Natural killer cell (primary cell): ENCODE data around the gene EDIL3. TPM values are rescaled to one million over a fixed set of nuclear protein-coding genes. Genes with fewer than 3 reads are reported as not detected.

Source experiments
- ATAC-seq, 3 donors: fragments of 150-1000 bp in 2 of 3; fragments of 200-7000 bp in 1 of 3; cut with Tn5 transposase; 1 replicate in 1 of 3; 2 replicates in 2 of 3; pipeline ENCODE4 v1.10.0; 2021; ENCODE audit warnings: mild to moderate bottlenecking in 2 of 3, moderate library complexity in 2 of 3
- DNase-seq, 2 donors: peaks; one replicate each; pipeline versions ENCODE4 v3.0.0 to v3.0.0-alpha.2; 2013 to 2021; ENCODE audit warnings: mixed read lengths in 1 of 2
- H3K27ac ChIP-seq: one replicate; pipeline ENCODE4 v1.5.1; 2013; ENCODE audit warnings: mild to moderate bottlenecking, low read length
- H3K27me3 ChIP-seq: one replicate; pipeline ENCODE4 v1.6.1; 2013; ENCODE audit warnings: low read length; ENCODE audit not compliant: control insufficient read depth, insufficient read depth
- H3K36me3 ChIP-seq: one replicate; pipeline ENCODE4 v1.6.1; 2013; ENCODE audit warnings: low read length; ENCODE audit not compliant: control insufficient read depth, insufficient read depth
- H3K4me1 ChIP-seq: one replicate; pipeline ENCODE4 v1.6.1; 2013; ENCODE audit warnings: low read length; ENCODE audit not compliant: control insufficient read depth, insufficient read depth
- H3K4me3 ChIP-seq: one replicate; pipeline ENCODE4 v1.5.1; 2013; ENCODE audit warnings: low read length
- H3K9me3 ChIP-seq: one replicate; pipeline ENCODE4 v1.6.1; 2013; ENCODE audit warnings: low read length; ENCODE audit not compliant: control insufficient read depth, insufficient read depth
- H3K27ac Mint-ChIP-seq, 2 donors: one replicate each; pipeline ENCODE4 v1.8.0; 2022; ENCODE audit warnings: mild to moderate bottlenecking in 2 of 2, mixed read lengths in 2 of 2, moderate library complexity in 1 of 2
- H3K27me3 Mint-ChIP-seq, 2 donors: one replicate each; pipeline ENCODE4 v1.8.0; 2022; ENCODE audit warnings: low read depth in 2 of 2, mixed read lengths in 2 of 2
- H3K36me3 Mint-ChIP-seq: one replicate; pipeline ENCODE4 v1.8.0; 2022; ENCODE audit warnings: mixed read lengths
- H3K4me1 Mint-ChIP-seq, 2 donors: one replicate each; pipeline ENCODE4 v1.8.0; 2022; ENCODE audit warnings: mixed read lengths in 2 of 2
- H3K4me3 Mint-ChIP-seq: one replicate; pipeline ENCODE4 v1.8.0; 2022; ENCODE audit warnings: mild to moderate bottlenecking, moderate library complexity, mixed read lengths
- H3K9me3 Mint-ChIP-seq, 2 donors: one replicate each; pipeline ENCODE4 v1.8.0; 2022; ENCODE audit warnings: mixed read lengths in 2 of 2
- CTCF ChIP-seq: fragments of 200-600 bp; IDR thresholded peaks from one replicate; pipeline ENCODE4 v1.8.0; 2022; ENCODE audit warnings: antibody characterized with exemption
- WGBS: methylation state at CpG from one replicate; pipeline ENCODE4 v1.1.7; 2013; ENCODE audit warnings: missing lambda C conversion rate; ENCODE audit not compliant: insufficient coverage; 5-methylcytosine and 5-hydroxymethylcytosine counted together
- intact Hi-C: fragments of 100-400 bp; cut with micrococcal nuclease; formaldehyde crosslinking; loops from one replicate; pipeline ENCODE4 v1.14.2; 2022
- total RNA-seq, 4 donors: library from RNA; stranded (reverse); fragments of 120-200 nt in 1 of 4; gene quantifications; one replicate each; pipeline versions ENCODE4 v1.2.3 to v1.2.4, GENCODE V29; 2013 to 2022

EDIL3 gene
- total RNA-seq, 3 donors from 2014 or later (not counting 1 experiment from before 2014, with no cell fraction given) = not detected

DNA sequence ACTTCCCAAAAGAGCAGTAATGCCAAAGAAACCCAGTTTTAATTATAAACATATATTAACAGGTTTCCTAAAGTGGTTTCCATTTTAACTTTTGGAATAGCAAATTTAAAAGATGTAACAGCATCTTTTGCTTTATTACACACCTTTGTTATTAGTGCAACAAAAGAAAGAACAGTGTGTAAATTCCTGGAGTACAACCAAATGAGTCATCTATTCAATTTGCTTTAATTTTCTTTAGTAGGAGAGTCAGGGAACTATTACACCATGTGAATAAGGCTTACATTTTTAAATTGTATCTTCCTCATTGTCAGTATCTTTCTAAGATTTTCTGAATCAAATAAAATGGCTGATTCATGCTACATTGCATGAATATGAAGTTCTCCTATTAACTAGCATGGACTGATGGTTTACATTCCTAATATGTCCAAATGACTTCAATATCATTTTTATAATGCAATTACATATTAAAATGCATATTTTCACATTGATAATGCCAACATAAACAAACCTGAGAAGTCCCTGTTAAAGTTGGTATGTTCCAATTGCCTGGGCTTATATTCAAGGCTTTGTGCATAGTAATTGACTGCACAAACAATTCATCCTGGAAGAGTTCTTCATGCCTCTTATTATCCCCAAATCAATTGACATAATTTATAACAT is 22.5 kb downstream of the EDIL3 start:
- Histone ChIP-seq H3K27ac (no peak overlapping the region), H3K36me3 (no peaks in the 10 kb centered on the region), H3K4me3 (no peak overlapping the region), H3K9me3 (no peaks in the 10 kb centered on the region), H3K27me3 (no peaks in the 10 kb centered on the region), H3K4me1 (no peaks in the 10 kb centered on the region)
- Mint-ChIP-seq H3K9me3 (peaks cover 6 to 9% of the 10 kb centered on the region in 2 donors), H3K27ac (no peak overlapping the region), H3K4me1 (no peaks in the 10 kb centered on the region), H3K4me3 (no peak overlapping the region), H3K36me3 (no peaks in the 10 kb centered on the region), H3K27me3 (no peaks in the 10 kb centered on the region)
- intact Hi-C loops = no loop called here
- no peak for TF ChIP-seq CTCF
- DNase-seq = no peak
- no peak for ATAC-seq

DNA sequence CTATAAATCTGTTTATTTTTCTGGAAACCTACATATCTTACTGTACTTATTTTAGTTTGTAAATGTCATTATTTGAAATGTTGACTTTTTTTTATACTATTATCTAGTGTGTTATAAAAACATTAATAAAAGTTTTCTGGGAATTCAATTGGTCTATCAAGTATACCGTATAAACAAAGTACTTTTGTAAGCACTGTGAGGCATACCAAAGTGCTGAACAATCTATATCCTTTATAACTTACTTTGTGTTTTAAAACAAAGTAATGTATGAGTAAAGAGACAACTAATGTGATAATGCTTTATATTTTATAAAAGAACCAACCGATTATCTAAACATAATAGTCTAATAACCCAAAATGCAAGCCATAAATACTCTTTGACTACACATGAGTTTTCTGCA is 23.1 kb downstream of the EDIL3 start:
- Mint-ChIP-seq H3K9me3 (peaks cover 6 to 9% of the 10 kb centered on the region in 2 donors), H3K4me3 (no peak overlapping the region), H3K4me1 (no peaks in the 10 kb centered on the region), H3K27ac (no peak overlapping the region), H3K36me3 (no peaks in the 10 kb centered on the region), H3K27me3 (no peaks in the 10 kb centered on the region)
- intact Hi-C loops = no loop called here
- Histone ChIP-seq H3K27ac (no peak overlapping the region), H3K27me3 (no peaks in the 10 kb centered on the region), H3K4me3 (no peak overlapping the region), H3K4me1 (no peaks in the 10 kb centered on the region), H3K9me3 (no peaks in the 10 kb centered on the region), H3K36me3 (no peaks in the 10 kb centered on the region)
- WGBS = no CpG with 5 or more reads among the region's 2 CpGs
- DNase-seq = no peak
- ATAC-seq = no peak
- no peak for TF ChIP-seq CTCF

DNA sequence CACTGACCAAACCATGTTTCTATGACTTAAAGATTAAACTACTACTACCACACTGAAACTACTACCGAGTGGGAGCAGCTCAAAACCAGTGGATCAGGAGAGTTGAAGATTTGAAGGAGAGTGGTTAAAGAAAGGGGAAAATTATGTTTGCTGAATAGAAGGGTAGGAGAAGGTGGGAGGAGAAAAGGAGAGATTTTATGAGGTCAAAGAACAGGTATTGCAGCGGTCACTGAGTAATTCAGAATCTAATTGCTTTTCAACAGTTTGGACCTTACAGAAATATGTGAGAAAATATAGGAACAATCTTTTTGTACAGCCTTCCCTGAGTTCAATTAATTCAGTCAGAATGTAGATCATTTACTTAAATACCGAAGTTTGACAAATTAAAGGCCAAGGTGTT is 24.6 kb downstream of the EDIL3 start:
- H3K36me3 ChIP-seq = no peaks in the 10 kb centered on the region
- no peak for TF ChIP-seq CTCF
- no peaks in the 10 kb centered on the region for H3K9me3 ChIP-seq
- Mint-ChIP-seq H3K4me3 (no peak overlapping the region), H3K4me1 (no peaks in the 10 kb centered on the region), H3K27ac (no peak overlapping the region), H3K27me3 (no peaks in the 10 kb centered on the region), H3K36me3 (no peaks in the 10 kb centered on the region), H3K9me3 (peaks cover 7 to 8% of the 10 kb centered on the region in 2 donors)
- no peaks in the 10 kb centered on the region for H3K4me1 ChIP-seq
- no peak overlapping the region for H3K27ac ChIP-seq
- ATAC-seq (no peak), DNase-seq (no peak)
- H3K4me3 ChIP-seq = no peak overlapping the region
- intact Hi-C loops = no loop called here
- H3K27me3 ChIP-seq = no peaks in the 10 kb centered on the region
- 83% methylated on average over 2 of the region's 3 CpGs for WGBS

- H3K4me1 ChIP-seq = no peaks in the 10 kb centered on the region
- Mint-ChIP-seq H3K27me3 (no peaks in the 10 kb centered on the region), H3K4me1 (no peaks in the 10 kb centered on the region), H3K27ac (no peak overlapping the region), H3K36me3 (no peaks in the 10 kb centered on the region), H3K9me3 (peaks cover 4 to 6% of the 10 kb centered on the region in 2 donors), H3K4me3 (no peak overlapping the region)
- H3K36me3 ChIP-seq = no peaks in the 10 kb centered on the region
- H3K9me3 ChIP-seq = no peaks in the 10 kb centered on the region
- 62% methylated on average over 4 of the region's 4 CpGs for WGBS
- no peak for ATAC-seq
- no peak for TF ChIP-seq CTCF
- intact Hi-C loops = no loop called here
- no peaks in the 10 kb centered on the region for H3K27me3 ChIP-seq
- no peak for DNase-seq
- no peak overlapping the region for H3K4me3 ChIP-seq
- no peak overlapping the region for H3K27ac ChIP-seq
Measured at GRCh38 chr5:84354101-84354500, 30.6 kb downstream of the EDIL3 start.
